H1 (cell line): Measurements from ENCODE around the gene ZNF576. TPM values are rescaled to one million over a fixed set of nuclear protein-coding genes. Genes with fewer than 3 reads are reported as not detected.

Experiments used
- CTCF ChIA-PET: fragments of 300-600 bp; sonication (Branson Sonifier 250); formaldehyde crosslinking; loops from one replicate; lab custom pipeline; 2021; ENCODE audit not compliant: partially characterized antibody; lab: Charles Lee
- POLR2A ChIA-PET: fragments of 300-600 bp; sonication (Branson Sonifier 250); formaldehyde crosslinking; loops from one replicate; lab custom pipeline; 2021; ENCODE audit warnings: inconsistent platforms; ENCODE audit not compliant: partially characterized antibody; lab: Charles Lee
- DNase-seq, 2 experiments: peaks; one replicate each; pipeline versions ENCODE4 v3.0.0 to v3.0.0-alpha.2; 2010 to 2022; ENCODE audit warnings: low spot score in 2 of 2, low read depth in 1 of 2, mixed read lengths in 1 of 2
- FAIRE-seq: peaks from 2 replicates; lab custom pipeline; 2011; peaks lifted over from hg19 to GRCh38; lab: Jason Lieb, UNC
- H2AFZ ChIP-seq: 2 replicates; pipeline ENCODE4 v1.8.1; 2012; ENCODE audit warnings: low read length, inconsistent platforms
- H2AK5ac ChIP-seq: 2 replicates; pipeline ENCODE4 v1.6.1; 2013; ENCODE audit warnings: low read depth, low read length
- H2BK120ac ChIP-seq: replicated peaks from 2 replicates; pipeline ENCODE3; 2013; ENCODE audit warnings: low read depth, low read length, inconsistent platforms
- H2BK12ac ChIP-seq: 2 replicates; pipeline ENCODE4 v1.6.1; 2013; ENCODE audit warnings: low read depth, low read length
- H2BK15ac ChIP-seq: 2 replicates; pipeline ENCODE4 v1.6.1; 2013; ENCODE audit warnings: low read length
- H2BK20ac ChIP-seq: 2 replicates; pipeline ENCODE4 v1.6.1; 2013; ENCODE audit warnings: low read length
- H2BK5ac ChIP-seq: 2 replicates; pipeline ENCODE4 v1.6.1; 2013; ENCODE audit warnings: low read depth, low read length
- H3K14ac ChIP-seq: 2 replicates; pipeline ENCODE4 v1.6.1; 2013; ENCODE audit warnings: inconsistent platforms; ENCODE audit not compliant: insufficient read length
- H3K18ac ChIP-seq: 2 replicates; pipeline ENCODE4 v1.6.1; 2013; ENCODE audit warnings: low read length; ENCODE audit errors: extremely low read depth
- H3K23ac ChIP-seq: 2 replicates; pipeline ENCODE4 v1.6.1; 2013; ENCODE audit warnings: inconsistent platforms; ENCODE audit not compliant: insufficient read length
- H3K23me2 ChIP-seq: 2 replicates; pipeline ENCODE4 v1.6.1; 2013; ENCODE audit warnings: low read depth, low read length
- H3K27ac ChIP-seq: 2 replicates; pipeline ENCODE4 v1.6.1; 2011; ENCODE audit warnings: low read depth, low read length, inconsistent platforms
- H3K27me3 ChIP-seq, 4 experiments: replicated peaks in 1 of 4; 1 replicate in 1 of 4; 2 replicates in 3 of 4; pipeline versions ENCODE4 v1.6.1 to v1.8.1; 2011 to 2013; ENCODE audit warnings: low read length in 3 of 4, mild to moderate bottlenecking in 3 of 4, inconsistent platforms in 2 of 4, mixed read lengths in 2 of 4, moderate library complexity in 1 of 4; ENCODE audit not compliant: control insufficient read depth in 3 of 4, insufficient read depth in 3 of 4; ENCODE audit errors: extremely low read depth in 1 of 4
- H3K36me3 ChIP-seq, 4 experiments: 2 replicates each; pipeline versions ENCODE4 v1.6.1 to v1.8.1; 2011 to 2013; ENCODE audit warnings: mild to moderate bottlenecking in 4 of 4, low read length in 3 of 4, moderate library complexity in 2 of 4, control low read depth in 1 of 4, inconsistent platforms in 1 of 4; ENCODE audit not compliant: insufficient read depth in 4 of 4, control insufficient read depth in 2 of 4
- H3K4ac ChIP-seq: replicated peaks from 2 replicates; pipeline ENCODE3; 2013; ENCODE audit warnings: low read length, low read depth, mixed read lengths, inconsistent platforms; ENCODE audit not compliant: insufficient read length
- H3K4me1 ChIP-seq, 4 experiments: replicated peaks in 1 of 4; 1 replicate in 1 of 4; 2 replicates in 3 of 4; pipeline versions ENCODE4 v1.6.1 to v1.8.1; 2011 to 2013; ENCODE audit warnings: low read length in 3 of 4, inconsistent platforms in 2 of 4, mixed read lengths in 1 of 4; ENCODE audit not compliant: insufficient read depth in 4 of 4, control insufficient read depth in 3 of 4
- H3K4me2 ChIP-seq, 2 experiments: 2 replicates each; pipeline versions ENCODE4 v1.6.1 to v1.8.1; 2011 to 2013; ENCODE audit warnings: low read depth in 2 of 2, low read length in 2 of 2, control low read depth in 1 of 2, inconsistent platforms in 1 of 2, mild to moderate bottlenecking in 1 of 2; ENCODE audit not compliant: insufficient read depth in 1 of 2
- H3K4me3 ChIP-seq, 4 experiments: fragments of 200-600, 300-600 bp in 1 of 4; sonication (generic), shearing (Covaris generic), sonication (Bioruptor Twin) in 1 of 4; 2 replicates each; pipeline versions ENCODE4 v1.5.1 to v1.8.1; 2011 to 2016; ENCODE audit warnings: low read length in 4 of 4, low read depth in 3 of 4, control low read depth in 2 of 4, inconsistent platforms in 2 of 4, mild to moderate bottlenecking in 2 of 4, mixed read lengths in 1 of 4, moderate library complexity in 1 of 4; ENCODE audit not compliant: insufficient read depth in 2 of 4; ENCODE audit errors: extremely low read depth in 1 of 4
- H3K56ac ChIP-seq: replicated peaks from 2 replicates; pipeline ENCODE3; 2013; ENCODE audit warnings: low read depth, mild to moderate bottlenecking, mixed read lengths, low read length, inconsistent platforms; ENCODE audit not compliant: insufficient read length
- H3K79me1 ChIP-seq: 2 replicates; pipeline ENCODE4 v1.6.1; 2013; ENCODE audit warnings: low read depth, low read length, control low read depth
- H3K79me2 ChIP-seq, 2 experiments: 2 replicates each; pipeline versions ENCODE4 v1.6.1 to v1.8.1; 2012 to 2013; ENCODE audit warnings: low read length in 2 of 2, mild to moderate bottlenecking in 2 of 2, inconsistent platforms in 1 of 2; ENCODE audit not compliant: insufficient read depth in 2 of 2, control insufficient read depth in 1 of 2
- H3K9ac ChIP-seq, 4 experiments: replicated peaks in 1 of 4; 1 replicate in 1 of 4; 2 replicates in 3 of 4; pipeline versions ENCODE4 v1.6.1 to v1.8.1; 2011 to 2013; ENCODE audit warnings: low read depth in 3 of 4, low read length in 3 of 4, control low read depth in 2 of 4, mild to moderate bottlenecking in 2 of 4, moderate library complexity in 2 of 4, inconsistent platforms in 1 of 4; ENCODE audit errors: extremely low read depth in 1 of 4
- H3K9me3 ChIP-seq, 2 experiments: 2 replicates each; pipeline versions ENCODE4 v1.6.1 to v1.8.1; 2012 to 2013; ENCODE audit warnings: mild to moderate bottlenecking in 2 of 2, moderate library complexity in 2 of 2, control low read depth in 1 of 2, inconsistent platforms in 1 of 2, low read depth in 1 of 2, low read length in 1 of 2, mixed read lengths in 1 of 2; ENCODE audit not compliant: insufficient read depth in 2 of 2
- H4K20me1 ChIP-seq, 2 experiments: replicated peaks in 1 of 2; 2 replicates each; pipeline versions ENCODE3 to v1.8.1; 2011 to 2013; ENCODE audit warnings: inconsistent platforms in 2 of 2, low read length in 2 of 2, mild to moderate bottlenecking in 1 of 2; ENCODE audit not compliant: insufficient read depth in 2 of 2, control insufficient read depth in 1 of 2
- H4K5ac ChIP-seq: 2 replicates; pipeline ENCODE4 v1.6.1; 2013; ENCODE audit warnings: low read length, low read depth, mixed read lengths, inconsistent platforms; ENCODE audit not compliant: insufficient read length
- H4K8ac ChIP-seq: 2 replicates; pipeline ENCODE4 v1.8.0; 2013; ENCODE audit warnings: mild to moderate bottlenecking, moderate library complexity, low read length, inconsistent platforms; ENCODE audit not compliant: insufficient read depth; ENCODE audit errors: extremely low read depth
- H4K91ac ChIP-seq: replicated peaks from 2 replicates; pipeline ENCODE3; 2013; ENCODE audit warnings: low read length, mixed read lengths, inconsistent platforms; ENCODE audit not compliant: insufficient read length
- ASH2L ChIP-seq: fragments of 200-600, 300-600 bp; sonication (generic); IDR thresholded peaks from one replicate; pipeline ENCODE4 v1.7.1; 2017; ENCODE audit warnings: low read length
- ATF3 ChIP-seq: IDR thresholded peaks from 2 replicates; pipeline ENCODE4 v1.6.1; 2011; ENCODE audit warnings: low read depth, mild to moderate bottlenecking, low read length; ENCODE audit not compliant: insufficient read depth
- BCL11A ChIP-seq, 2 experiments: IDR thresholded peaks; one replicate each; pipeline ENCODE4 v1.6.1; 2011; ENCODE audit warnings: low read depth in 2 of 2, low read length in 2 of 2, mild to moderate bottlenecking in 2 of 2
- FOSL1 ChIP-seq: IDR thresholded peaks from 2 replicates; pipeline ENCODE4 v1.6.1; 2011; ENCODE audit warnings: mild to moderate bottlenecking, low read depth, low read length, moderate library complexity; ENCODE audit not compliant: insufficient read depth
- HDAC2 ChIP-seq, 2 experiments: fragments of 300-600 bp in 1 of 2; sonication (generic) in 1 of 2; IDR thresholded peaks; 2 replicates each; pipeline ENCODE4 v1.6.1; 2011 to 2012; ENCODE audit warnings: low read depth in 2 of 2, low read length in 2 of 2, mild to moderate bottlenecking in 2 of 2, moderate library complexity in 2 of 2, borderline replicate concordance in 1 of 2, inconsistent platforms in 1 of 2
- HDAC6 ChIP-seq: IDR thresholded peaks from one replicate; pipeline ENCODE4 v1.7.1; 2012; ENCODE audit warnings: low read depth, mild to moderate bottlenecking, inconsistent platforms, low read length, moderate library complexity
- POLR2A ChIP-seq, 2 experiments: IDR thresholded peaks; 1 replicate in 1 of 2; 2 replicates in 1 of 2; pipeline ENCODE4 v1.6.1; 2011; ENCODE audit warnings: low read depth in 2 of 2, low read length in 2 of 2, mild to moderate bottlenecking in 2 of 2; ENCODE audit errors: control extremely low read depth in 1 of 2
- RBBP5 ChIP-seq: IDR thresholded peaks from 2 replicates; pipeline ENCODE4 v1.7.1; 2012; ENCODE audit warnings: low read depth, mild to moderate bottlenecking, inconsistent platforms, low read length, moderate library complexity, borderline replicate concordance
- RNF2 ChIP-seq: fragments of 200-900, 300-1000 bp; sonication (generic); IDR thresholded peaks from 2 replicates; pipeline ENCODE4 v1.7.1; 2016; ENCODE audit warnings: borderline replicate concordance, low read depth, mild to moderate bottlenecking, antibody characterized with exemption, low read length; ENCODE audit not compliant: poor library complexity, severe bottlenecking; ENCODE audit errors: missing control alignments
- SIN3A ChIP-seq, 2 experiments: IDR thresholded peaks in 1 of 2; conservative IDR thresholded peaks in 1 of 2; 2 replicates each; pipeline ENCODE4 v1.6.1; 2011 to 2012; ENCODE audit warnings: low read length in 2 of 2, improper control_type of control experiment in 1 of 2, low read depth in 1 of 2, mild to moderate bottlenecking in 1 of 2
- SP1 ChIP-seq: IDR thresholded peaks from 2 replicates; pipeline ENCODE4 v1.6.1; 2011; ENCODE audit warnings: low read depth, low read length
- TAF1 ChIP-seq: IDR thresholded peaks from 2 replicates; pipeline ENCODE4 v1.6.1; 2011; ENCODE audit warnings: mild to moderate bottlenecking, low read depth, low read length
- ZNF274 ChIP-seq: IDR thresholded peaks from 2 replicates; pipeline ENCODE4 v1.7.0; 2012; ENCODE audit warnings: low read length, borderline replicate concordance; ENCODE audit errors: extremely low read depth
- WGBS, 2 experiments: shearing (Covaris generic) in 1 of 2; methylation state at CpG; one replicate each; pipeline versions ENCODE4 v1.1.6 to v1.1.7; 2013 to 2015; ENCODE audit warnings: low lambda C conversion rate in 2 of 2, mixed read lengths in 2 of 2, inconsistent platforms in 1 of 2, low coverage in 1 of 2, missing lambda C conversion rate in 1 of 2; ENCODE audit not compliant: insufficient replicate concordance in 2 of 2, insufficient coverage in 1 of 2, insufficient read length in 1 of 2; ENCODE audit errors: extremely low coverage in 1 of 2, missing lambda C conversion rate in 1 of 2; 5-methylcytosine and 5-hydroxymethylcytosine counted together
- polyA plus RNA-seq, 7 experiments: library from polyadenylated mRNA; depleted of rRNA in 3 of 7; stranded (reverse) in 5 of 7; unstranded in 2 of 7; fragments of >200 nt in 5 of 7; fragments of 200-250 nt in 2 of 7; gene quantifications; 1 replicate in 5 of 7; 2 replicates in 1 of 7; 4 replicates in 1 of 7; pipeline versions ENCODE4 v1.2.1 to v1.2.3, GENCODE V29; 2011 to 2013; ENCODE audit warnings: missing spikeins in 2 of 7, mixed read lengths in 2 of 7
- total RNA-seq: library from RNA; stranded (reverse); fragmentation: NEBNext Ultra II Directional; extraction: Animal tissue kit (Norgen Biotek cat#: 25700); gene quantifications from 2 replicates; pipeline ENCODE4 v1.2.1, GENCODE V29; 2021

ZNF576 gene
- total and polyA plus RNA-seq, 2 of the 8 experiments (the other 6 are each of a cell fraction or from before 2014, with no cell fraction given): 13.6 to 32.4 TPM

GRCh38 chr19:43622070-43622469 lies 25.7 kb downstream of the ZNF576 start:
- FAIRE-seq: no peak
- H2BK120ac ChIP-seq: no peak overlapping the region
- H2AFZ ChIP-seq: no peak overlapping the region
- H2BK15ac ChIP-seq: no peak overlapping the region
- peaks cover 6 to 16% (median 11%) of the 10 kb centered on the region in 4 experiments for H3K4me1 ChIP-seq
- H3K18ac ChIP-seq: no peak overlapping the region
- no peak overlapping the region for H3K4me3 ChIP-seq
- no peak overlapping the region for H2BK5ac ChIP-seq
- H2AK5ac ChIP-seq: no peak overlapping the region
- no peak overlapping the region for H3K27ac ChIP-seq
- H3K56ac ChIP-seq: no peak overlapping the region
- ChIA-PET CTCF (interaction anchor here (0.7 to 1.1 kb wide), 3 partner anchors 20 to 152 kb away, joined by 3 to 4 read pairs (median 3); partner anchors contain the start of genes IRGQ and ZNF576), POLR2A (interaction anchor here (0.7 to 1.7 kb wide), 5 partner anchors 12 to 43 kb away, joined by 3 to 7 read pairs (median 3); partner anchors contain the start of gene CADM4)
- no peak for DNase-seq
- H2BK12ac ChIP-seq: no peak overlapping the region
- no peak overlapping the region for H4K8ac ChIP-seq
- H4K20me1 ChIP-seq: peaks cover 1 to 3% of the 10 kb centered on the region in 2 experiments
- no peak overlapping the region for H3K4me2 ChIP-seq
- H3K14ac ChIP-seq: no peak overlapping the region
- H3K79me2 ChIP-seq: peaks cover 0 to 2% of the 10 kb centered on the region in 2 experiments; a peak in 2 of 4 replicates
- TF ChIP-seq BCL11A (IDR thresholded peaks at IDR 0.05; ENCODE audit: low read depth in 2 of 2, low read length in 2 of 2) (no peak), SP1 (no peak), ASH2L (no peak), RNF2 (no peak), HDAC6 (no peak), HDAC2 (IDR thresholded peaks at IDR 0.05; ENCODE audit: borderline replicate concordance in 1 of 2, low read depth in 2 of 2, low read length in 2 of 2) (no peak), POLR2A (IDR thresholded peaks at IDR 0.05; ENCODE audit: control extremely low read depth in 1 of 2, low read depth in 2 of 2, low read length in 2 of 2) (no peak), TAF1 (no peak), RBBP5 (no peak), FOSL1 (no peak), SIN3A (conservative IDR thresholded peaks at IDR 0.05 in 1 of 2, IDR thresholded peaks at IDR 0.05 in 1 of 2; ENCODE audit: low read depth in 1 of 2, low read length in 2 of 2) (no peak), ZNF274 (no peak), ATF3 (no peak)
- H3K36me3 ChIP-seq: no peaks in the 10 kb centered on the region; a peak in 2 of 8 replicates
- no peaks in the 10 kb centered on the region for H3K9me3 ChIP-seq
- no peaks in the 10 kb centered on the region; the same call in 1 of the 2 replicates for H3K79me1 ChIP-seq
- no peak overlapping the region for H3K23ac ChIP-seq
- peaks cover 10% of the 10 kb centered on the region for H3K23me2 ChIP-seq
- no peak overlapping the region for H4K5ac ChIP-seq
- H3K4ac ChIP-seq: no peak overlapping the region
- no peak overlapping the region for H2BK20ac ChIP-seq
- H4K91ac ChIP-seq: no peak overlapping the region
- no peaks in the 10 kb centered on the region for H3K27me3 ChIP-seq
- H3K9ac ChIP-seq: no peak overlapping the region
- WGBS, 2 experiments: 68% methylated on average over 4 of the region's 4 CpGs; no CpG with 5 or more reads in 1 of the 2 experiments
